ENCODE data around the gene PLD1. TPM values are rescaled to one million over a fixed set of nuclear protein-coding genes. Genes with fewer than 3 reads are reported as not detected.

The PLD1 gene
- total and polyA plus RNA-seq, 2 donors: 5.0 to 6.4 TPM

- H3K27ac ChIP-seq (ENCODE audit: low read depth in 1 of 2, low read length in 1 of 2): no peak overlapping the region
- peaks cover 0 to 6% of the 10 kb centered on the region in 2 donors for H3K4me1 ChIP-seq (ENCODE audit: control insufficient read depth in 2 of 2, insufficient read depth in 2 of 2, low read length in 2 of 2)
- no peak overlapping the region for H3K4me3 ChIP-seq (ENCODE audit: low read length in 2 of 2)
- H3K9me3 ChIP-seq (ENCODE audit: control insufficient read depth in 2 of 2, insufficient read depth in 1 of 2, low read length in 1 of 2): no peaks in the 10 kb centered on the region
- DNase-seq (ENCODE audit: low read depth in 6 of 9, low spot score in 9 of 9): no peak
- 88% methylated on average over 4 of the region's 4 CpGs for WGBS
- H3K27me3 ChIP-seq (ENCODE audit: control insufficient read depth in 2 of 2, insufficient read depth in 1 of 2, low read length in 1 of 2): no peaks in the 10 kb centered on the region
- no peaks in the 10 kb centered on the region for H3K36me3 ChIP-seq (ENCODE audit: control insufficient read depth in 2 of 2, insufficient read depth in 2 of 2, low read length in 1 of 2)
These were observed 52.8 kb downstream of the PLD1 start for GRCh38 chr3:171757361-171758034.

GRCh38 chr3:171755656-171756055 is 54.6 kb downstream of the PLD1 start:
- WGBS: 93% methylated on average over 1 of the region's 1 CpG
- Histone ChIP-seq H3K4me1 (ENCODE audit: control insufficient read depth in 2 of 2, insufficient read depth in 2 of 2, low read length in 2 of 2) (peaks cover 0 to 6% of the 10 kb centered on the region in 2 donors), H3K27me3 (ENCODE audit: control insufficient read depth in 2 of 2, insufficient read depth in 1 of 2, low read length in 1 of 2) (no peaks in the 10 kb centered on the region), H3K27ac (ENCODE audit: low read depth in 1 of 2, low read length in 1 of 2) (no peak overlapping the region), H3K4me3 (ENCODE audit: low read length in 2 of 2) (no peak overlapping the region), H3K36me3 (ENCODE audit: control insufficient read depth in 2 of 2, insufficient read depth in 2 of 2, low read length in 1 of 2) (no peaks in the 10 kb centered on the region), H3K9me3 (ENCODE audit: control insufficient read depth in 2 of 2, insufficient read depth in 1 of 2, low read length in 1 of 2) (no peaks in the 10 kb centered on the region)
- no peak for DNase-seq (ENCODE audit: low read depth in 6 of 9, low spot score in 9 of 9)

- Histone ChIP-seq H3K4me3 (ENCODE audit: low read length in 2 of 2) (no peak overlapping the region), H3K36me3 (ENCODE audit: control insufficient read depth in 2 of 2, insufficient read depth in 2 of 2, low read length in 1 of 2) (no peaks in the 10 kb centered on the region), H3K27me3 (ENCODE audit: control insufficient read depth in 2 of 2, insufficient read depth in 1 of 2, low read length in 1 of 2) (no peaks in the 10 kb centered on the region), H3K4me1 (ENCODE audit: control insufficient read depth in 2 of 2, insufficient read depth in 2 of 2, low read length in 2 of 2) (peaks cover 0 to 6% of the 10 kb centered on the region in 2 donors), H3K9me3 (ENCODE audit: control insufficient read depth in 2 of 2, insufficient read depth in 1 of 2, low read length in 1 of 2) (no peaks in the 10 kb centered on the region), H3K27ac (ENCODE audit: low read depth in 1 of 2, low read length in 1 of 2) (peak overlapping the region in 1 of 2 donors; percentile 8)
- 56% methylated on average over 2 of the region's 2 CpGs for WGBS
- no peak for DNase-seq (ENCODE audit: low read depth in 6 of 9, low spot score in 9 of 9)
These were observed 55.2 kb downstream of the PLD1 start for GRCh38 chr3:171755015-171755589.

- 98% methylated on average over 5 of the region's 5 CpGs for WGBS
- H3K9me3 ChIP-seq (ENCODE audit: control insufficient read depth in 2 of 2, insufficient read depth in 1 of 2, low read length in 1 of 2): no peaks in the 10 kb centered on the region
- no peak overlapping the region for H3K4me3 ChIP-seq (ENCODE audit: low read length in 2 of 2)
- H3K27ac ChIP-seq (ENCODE audit: low read depth in 1 of 2, low read length in 1 of 2): peak overlapping the region in 1 of 2 donors; percentile 59
- DNase-seq (ENCODE audit: low read depth in 6 of 9, low spot score in 9 of 9): no peak
- H3K27me3 ChIP-seq (ENCODE audit: control insufficient read depth in 2 of 2, insufficient read depth in 1 of 2, low read length in 1 of 2): no peaks in the 10 kb centered on the region
- no peaks in the 10 kb centered on the region for H3K36me3 ChIP-seq (ENCODE audit: control insufficient read depth in 2 of 2, insufficient read depth in 2 of 2, low read length in 1 of 2)
- peaks cover 0 to 6% of the 10 kb centered on the region in 2 donors for H3K4me1 ChIP-seq (ENCODE audit: control insufficient read depth in 2 of 2, insufficient read depth in 2 of 2, low read length in 2 of 2)
These were observed 56.4 kb downstream of the PLD1 start for GRCh38 chr3:171753665-171754408.

- Histone ChIP-seq H3K4me1 (ENCODE audit: control insufficient read depth in 2 of 2, insufficient read depth in 2 of 2, low read length in 2 of 2) (peaks cover 0 to 6% of the 10 kb centered on the region in 2 donors), H3K36me3 (ENCODE audit: control insufficient read depth in 2 of 2, insufficient read depth in 2 of 2, low read length in 1 of 2) (no peaks in the 10 kb centered on the region), H3K27me3 (ENCODE audit: control insufficient read depth in 2 of 2, insufficient read depth in 1 of 2, low read length in 1 of 2) (no peaks in the 10 kb centered on the region), H3K4me3 (ENCODE audit: low read length in 2 of 2) (no peak overlapping the region), H3K27ac (ENCODE audit: low read depth in 1 of 2, low read length in 1 of 2) (peak overlapping the region in 1 of 2 donors; percentile 59), H3K9me3 (ENCODE audit: control insufficient read depth in 2 of 2, insufficient read depth in 1 of 2, low read length in 1 of 2) (no peaks in the 10 kb centered on the region)
- 95% methylated on average over 5 of the region's 5 CpGs for WGBS
- peak in 1 of 9 donors; percentile 36 for DNase-seq (ENCODE audit: low read depth in 6 of 9, low spot score in 9 of 9)
These were observed 57.2 kb downstream of the PLD1 start for GRCh38 chr3:171753025-171753472.

- H3K9me3 ChIP-seq (ENCODE audit: control insufficient read depth in 2 of 2, insufficient read depth in 1 of 2, low read length in 1 of 2): no peaks in the 10 kb centered on the region
- H3K27me3 ChIP-seq (ENCODE audit: control insufficient read depth in 2 of 2, insufficient read depth in 1 of 2, low read length in 1 of 2): no peaks in the 10 kb centered on the region
- peaks cover 0 to 6% of the 10 kb centered on the region in 2 donors for H3K4me1 ChIP-seq (ENCODE audit: control insufficient read depth in 2 of 2, insufficient read depth in 2 of 2, low read length in 2 of 2)
- H3K4me3 ChIP-seq (ENCODE audit: low read length in 2 of 2): no peak overlapping the region
- no peak overlapping the region for H3K27ac ChIP-seq (ENCODE audit: low read depth in 1 of 2, low read length in 1 of 2)
- no peaks in the 10 kb centered on the region for H3K36me3 ChIP-seq (ENCODE audit: control insufficient read depth in 2 of 2, insufficient read depth in 2 of 2, low read length in 1 of 2)
- WGBS: 98% methylated on average over 2 of the region's 2 CpGs
- DNase-seq (ENCODE audit: low read depth in 6 of 9, low spot score in 9 of 9): no peak
These were observed 58.0 kb downstream of the PLD1 start for GRCh38 chr3:171752329-171752728.

GRCh38 chr3:171749124-171749523 is 61.2 kb downstream of the PLD1 start:
- Histone ChIP-seq H3K9me3 (ENCODE audit: control insufficient read depth in 2 of 2, insufficient read depth in 1 of 2, low read length in 1 of 2) (peaks cover 0 to 3% of the 10 kb centered on the region in 2 donors), H3K27ac (ENCODE audit: low read depth in 1 of 2, low read length in 1 of 2) (no peak overlapping the region), H3K27me3 (ENCODE audit: control insufficient read depth in 2 of 2, insufficient read depth in 1 of 2, low read length in 1 of 2) (no peaks in the 10 kb centered on the region), H3K4me3 (ENCODE audit: low read length in 2 of 2) (no peak overlapping the region), H3K36me3 (ENCODE audit: control insufficient read depth in 2 of 2, insufficient read depth in 2 of 2, low read length in 1 of 2) (no peaks in the 10 kb centered on the region), H3K4me1 (ENCODE audit: control insufficient read depth in 2 of 2, insufficient read depth in 2 of 2, low read length in 2 of 2) (peaks cover 0 to 5% of the 10 kb centered on the region in 2 donors)
- no peak for DNase-seq (ENCODE audit: low read depth in 6 of 9, low spot score in 9 of 9)
- WGBS: 51% methylated on average over 1 of the region's 1 CpG

GRCh38 chr3:171748064-171748924 is 62.0 kb downstream of the PLD1 start:
- H3K27me3 ChIP-seq (ENCODE audit: control insufficient read depth in 2 of 2, insufficient read depth in 1 of 2, low read length in 1 of 2): no peaks in the 10 kb centered on the region
- H3K36me3 ChIP-seq (ENCODE audit: control insufficient read depth in 2 of 2, insufficient read depth in 2 of 2, low read length in 1 of 2): no peaks in the 10 kb centered on the region
- WGBS: 79% methylated on average over 7 of the region's 7 CpGs
- peaks cover 0 to 3% of the 10 kb centered on the region in 2 donors for H3K9me3 ChIP-seq (ENCODE audit: control insufficient read depth in 2 of 2, insufficient read depth in 1 of 2, low read length in 1 of 2)
- H3K4me3 ChIP-seq (ENCODE audit: low read length in 2 of 2): no peak overlapping the region
- peaks cover 0 to 4% of the 10 kb centered on the region in 2 donors for H3K4me1 ChIP-seq (ENCODE audit: control insufficient read depth in 2 of 2, insufficient read depth in 2 of 2, low read length in 2 of 2)
- H3K27ac ChIP-seq (ENCODE audit: low read depth in 1 of 2, low read length in 1 of 2): peak overlapping the region in 1 of 2 donors; percentile 44
- DNase-seq (ENCODE audit: low read depth in 6 of 9, low spot score in 9 of 9): no peak
